GM08714 (cell line): ENCODE results near the gene MRPL37.

ENCODE experiments used
- H3K4me3 ChIP-seq: fragments of 200-500 bp; sonication (Bioruptor generic); 2 replicates; pipeline ENCODE4 v1.5.1; 2014; ENCODE audit warnings: mild to moderate bottlenecking, low read length, inconsistent platforms
- ZNF274 ChIP-seq: IDR thresholded peaks from 2 replicates; pipeline ENCODE4 v1.6.1; 2012; ENCODE audit warnings: mild to moderate bottlenecking, low read depth, low read length

Gene MRPL37

DNA sequence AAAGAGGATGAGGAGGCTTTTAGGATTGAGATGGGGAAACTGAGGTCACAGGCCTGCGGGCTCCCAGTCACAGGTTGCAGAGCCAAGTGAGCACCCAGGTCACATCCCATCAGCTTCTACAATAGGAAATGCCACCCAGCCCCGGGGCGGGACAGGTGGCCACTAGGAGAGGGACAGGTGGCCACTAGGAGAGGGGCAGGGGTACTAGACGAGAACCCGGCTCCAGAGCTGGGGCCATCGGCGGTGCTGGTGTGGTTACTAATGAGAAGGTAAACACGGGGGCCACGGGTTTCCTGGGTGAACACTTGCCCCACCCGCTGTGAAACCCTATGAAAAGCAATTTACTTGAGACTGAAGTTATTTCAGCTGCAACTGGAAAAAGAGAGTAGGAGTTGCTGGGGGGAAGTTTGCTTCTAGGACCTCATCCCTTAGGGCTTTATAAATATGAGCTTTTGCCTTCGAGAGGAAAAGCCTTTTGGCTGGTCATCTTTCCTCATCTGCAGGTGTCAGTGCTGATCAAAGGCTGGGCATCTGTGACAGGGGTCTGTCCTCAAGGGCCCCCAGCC, 52.5 kb downstream of the MRPL37 start:
- no peak for TF ChIP-seq ZNF274
- H3K4me3 ChIP-seq = no peak overlapping the region

DNA sequence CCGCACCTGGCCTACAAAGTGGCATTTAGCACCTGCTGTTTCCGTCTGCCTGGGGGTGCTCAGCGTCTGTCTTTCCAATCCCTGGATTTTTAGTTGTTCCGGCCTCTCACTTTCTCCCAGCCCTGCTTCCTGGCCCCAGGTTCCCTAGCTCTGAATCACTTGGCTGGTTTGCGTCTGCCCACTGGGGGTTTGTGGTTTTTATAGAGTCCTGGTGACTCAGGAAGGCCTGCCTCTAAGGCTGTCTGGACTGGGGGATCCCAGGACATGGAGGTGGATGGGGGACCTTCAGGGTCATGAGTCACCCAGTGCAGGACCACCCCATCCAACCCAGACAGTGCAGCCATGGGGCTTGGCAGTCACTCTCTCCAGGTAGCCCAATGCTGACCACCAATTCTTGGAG, 53.5 kb downstream of the MRPL37 start:
- H3K4me3 ChIP-seq = no peak overlapping the region

DNA sequence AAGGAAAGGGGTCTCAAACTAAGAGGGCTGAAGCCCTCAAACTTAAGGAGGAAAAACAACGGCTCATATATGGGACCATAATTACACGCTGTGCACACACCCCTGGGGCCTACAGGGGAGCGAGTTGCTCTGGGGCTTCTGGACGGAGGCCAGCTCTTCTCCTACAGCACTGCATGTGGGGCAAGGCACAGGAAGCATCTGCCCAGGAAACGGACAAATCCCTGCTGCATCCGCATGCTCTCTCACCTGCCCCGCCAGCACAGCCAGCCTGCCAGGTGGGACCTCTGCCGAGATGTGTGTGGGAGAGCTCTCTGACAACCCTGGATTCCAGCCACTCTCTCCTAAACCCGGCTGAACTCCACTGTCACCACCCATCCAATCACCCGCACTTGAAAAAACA, 54.1 kb downstream of the MRPL37 start:
- no peak overlapping the region for H3K4me3 ChIP-seq

More for the DNA sequence above, 53.5 kb downstream of the MRPL37 start:
- TF ChIP-seq ZNF274 = no peak

DNA sequence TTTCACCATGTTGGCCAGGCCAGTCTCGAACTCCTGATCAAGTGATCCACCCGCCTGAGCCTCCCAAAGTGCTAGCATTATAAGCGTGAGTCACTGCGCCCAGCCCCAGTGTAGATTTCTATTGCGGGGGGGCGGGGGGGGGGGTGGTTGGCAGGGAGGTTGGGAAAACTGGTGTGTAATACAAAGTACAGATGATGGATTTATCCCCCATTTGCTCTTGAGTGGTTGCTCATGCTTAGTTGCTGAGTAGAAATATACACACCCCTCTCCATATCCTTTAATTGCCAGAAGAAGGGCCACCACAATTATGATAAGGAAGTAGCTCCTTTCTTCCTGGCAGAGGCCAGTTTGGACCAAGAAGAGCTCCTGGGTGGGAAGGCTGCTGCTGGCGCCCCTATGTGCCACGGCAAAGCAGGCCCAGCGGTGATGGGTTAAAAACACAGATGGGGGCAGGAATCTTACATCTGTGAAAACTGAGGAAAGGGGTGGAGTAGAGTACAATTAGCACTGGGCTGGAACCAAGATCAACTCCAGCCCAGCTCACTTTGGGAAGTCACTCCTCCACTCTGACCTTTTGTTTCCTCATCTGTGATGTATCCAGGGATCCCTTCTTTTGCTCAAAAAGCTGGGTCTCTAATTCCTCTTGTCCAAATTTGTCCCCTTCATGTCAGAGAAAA, 55.2 kb downstream of the MRPL37 start:
- H3K4me3 ChIP-seq = no peak overlapping the region
- no peak for TF ChIP-seq ZNF274

More for the DNA sequence above, 54.1 kb downstream of the MRPL37 start:
- no peak for TF ChIP-seq ZNF274

DNA sequence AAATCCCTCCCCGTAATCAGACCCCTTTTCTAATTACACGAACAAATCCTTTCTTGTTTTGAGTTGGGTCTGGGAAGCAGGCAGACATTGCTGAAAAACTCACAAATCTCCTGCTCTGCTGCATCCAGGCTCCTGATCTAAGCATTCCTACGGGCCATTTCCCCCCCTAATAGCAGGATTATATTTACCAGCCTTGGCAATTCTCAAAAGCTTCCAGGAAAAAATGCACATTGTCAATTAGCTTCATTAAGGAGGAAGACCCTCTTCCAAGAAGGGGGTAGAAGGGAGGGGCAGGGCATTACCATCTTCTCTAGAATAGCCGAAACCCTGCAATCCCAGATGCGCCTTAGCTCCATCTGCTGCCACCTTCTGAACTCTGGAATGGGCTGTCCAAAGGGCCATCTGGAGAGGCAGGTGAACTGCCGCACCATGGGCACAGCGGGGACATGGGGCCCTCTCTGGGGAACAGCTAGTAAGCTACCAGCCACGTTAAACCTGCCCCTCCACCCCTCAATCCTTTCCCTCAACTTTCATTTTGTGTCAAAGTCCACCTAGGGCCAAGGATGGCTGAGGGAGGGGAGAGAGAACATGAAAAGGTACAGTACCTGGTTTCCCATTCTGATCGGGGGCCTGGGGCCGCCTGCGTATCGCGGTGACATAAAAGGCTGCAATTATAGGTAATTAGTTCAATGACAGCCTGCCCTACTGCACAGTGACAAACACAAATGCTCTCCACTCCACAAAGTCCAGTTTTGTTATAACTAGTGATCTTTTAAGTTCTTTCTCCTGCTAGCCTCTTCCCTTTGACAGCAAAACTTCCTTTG, 56.8 kb downstream of the MRPL37 start:
- H3K4me3 ChIP-seq = no peak overlapping the region
- TF ChIP-seq ZNF274 = no peak

DNA sequence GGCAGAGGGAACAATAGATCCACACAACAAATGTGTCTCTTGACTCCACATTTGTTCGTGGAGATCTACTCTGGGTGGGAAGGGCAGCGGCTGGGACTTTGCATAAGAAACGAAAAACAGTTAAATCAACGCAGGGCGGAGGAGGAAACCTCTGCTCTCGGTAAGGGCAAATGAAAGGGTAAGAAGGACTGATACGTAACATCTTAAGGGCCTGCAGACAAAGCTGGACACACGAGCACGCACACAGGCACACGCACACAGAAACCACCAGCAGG, 57.3 kb downstream of the MRPL37 start:
- TF ChIP-seq ZNF274 = no peak
- H3K4me3 ChIP-seq = no peak overlapping the region

DNA sequence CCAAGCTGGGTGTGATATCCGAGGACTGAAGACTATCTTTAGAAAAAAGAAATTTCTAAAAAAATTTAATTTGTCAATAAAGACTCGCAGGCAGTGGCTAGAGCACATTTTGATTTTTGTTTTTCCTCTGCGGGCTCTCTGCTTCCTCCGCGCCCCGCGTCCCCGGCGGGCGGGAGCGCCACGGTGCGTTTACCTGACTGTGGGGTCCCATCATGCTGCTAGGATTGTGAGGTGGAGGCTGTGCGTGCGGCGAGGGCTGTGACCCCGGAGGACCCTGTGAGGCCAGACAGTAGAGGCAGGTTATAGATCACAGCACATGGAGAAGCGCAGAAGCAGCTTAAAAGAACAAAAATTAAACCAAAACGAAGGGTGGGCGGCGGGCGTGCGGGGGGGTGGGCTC, 57.9 kb downstream of the MRPL37 start:
- H3K4me3 ChIP-seq = no peak overlapping the region
- no peak for TF ChIP-seq ZNF274

DNA sequence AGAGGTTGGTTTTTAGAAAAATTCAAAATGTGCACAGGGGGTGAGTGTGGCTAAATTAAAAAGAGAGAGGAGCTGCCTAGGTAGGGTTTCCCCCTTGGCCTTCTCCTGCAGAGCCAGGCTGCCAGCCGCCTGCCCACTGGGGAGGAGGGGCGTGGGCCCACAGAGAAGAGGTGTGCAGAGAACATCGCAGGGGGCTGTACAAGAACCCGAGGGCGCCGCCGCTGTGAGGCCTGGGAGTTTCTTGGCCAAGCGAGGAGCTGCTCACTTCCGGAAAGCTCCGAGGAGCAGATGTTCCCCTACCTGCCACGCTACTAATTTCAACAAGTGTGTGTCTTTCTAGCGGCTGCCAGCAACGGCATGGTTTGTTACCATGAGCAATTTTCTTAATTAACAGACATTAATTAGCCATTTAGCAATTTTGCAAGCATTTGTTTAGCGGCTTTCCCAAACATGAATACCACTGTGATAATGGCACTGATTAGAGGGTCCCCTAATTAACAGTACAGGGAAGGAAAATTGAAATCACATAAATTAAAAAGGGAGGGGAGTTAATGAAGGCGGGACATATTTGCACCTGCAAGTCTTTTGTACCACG, 59.7 kb downstream of the MRPL37 start:
- no peak overlapping the region for H3K4me3 ChIP-seq
- no peak for TF ChIP-seq ZNF274

DNA sequence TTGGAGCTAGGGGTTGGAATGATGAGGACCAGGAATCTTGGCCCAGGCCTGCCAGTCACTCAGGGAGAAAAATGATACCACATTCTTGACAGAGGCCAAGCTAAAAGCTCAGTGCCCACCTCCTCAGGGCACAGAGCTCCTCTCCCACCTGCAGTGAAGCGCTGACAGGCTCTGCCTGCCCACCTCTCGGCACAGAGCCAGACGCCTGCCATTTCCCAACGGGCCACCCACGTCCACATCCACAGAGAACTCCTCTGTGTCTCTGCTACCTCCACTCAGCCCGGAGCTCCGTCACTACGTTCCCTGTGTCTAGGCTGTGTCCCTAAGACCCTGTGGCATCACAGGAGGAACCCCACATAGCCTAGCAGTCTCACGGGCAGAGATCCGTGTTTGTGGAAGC, 60.8 kb downstream of the MRPL37 start:
- H3K4me3 ChIP-seq = no peak overlapping the region
- TF ChIP-seq ZNF274 = no peak

DNA sequence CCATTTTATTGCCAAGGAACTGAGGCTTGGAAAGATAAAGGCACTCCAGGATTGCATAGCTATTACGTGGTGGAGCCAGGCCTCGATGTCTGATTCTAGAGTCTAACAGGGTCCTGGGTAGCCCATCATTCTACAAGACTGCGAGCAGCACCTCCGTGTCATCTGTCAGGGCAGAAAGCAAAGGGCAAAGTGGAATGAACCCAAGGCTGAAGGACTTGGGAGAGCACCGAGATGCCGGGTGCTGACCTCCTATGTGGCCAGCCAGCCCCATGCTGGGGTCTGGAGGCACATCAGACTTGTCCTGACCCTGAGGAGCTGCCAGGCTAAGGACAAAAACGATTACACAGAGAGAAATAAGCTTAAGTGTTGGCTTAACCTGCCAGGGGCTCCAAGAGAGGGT, 62.3 kb downstream of the MRPL37 start:
- no peak for TF ChIP-seq ZNF274
- H3K4me3 ChIP-seq = no peak overlapping the region

DNA sequence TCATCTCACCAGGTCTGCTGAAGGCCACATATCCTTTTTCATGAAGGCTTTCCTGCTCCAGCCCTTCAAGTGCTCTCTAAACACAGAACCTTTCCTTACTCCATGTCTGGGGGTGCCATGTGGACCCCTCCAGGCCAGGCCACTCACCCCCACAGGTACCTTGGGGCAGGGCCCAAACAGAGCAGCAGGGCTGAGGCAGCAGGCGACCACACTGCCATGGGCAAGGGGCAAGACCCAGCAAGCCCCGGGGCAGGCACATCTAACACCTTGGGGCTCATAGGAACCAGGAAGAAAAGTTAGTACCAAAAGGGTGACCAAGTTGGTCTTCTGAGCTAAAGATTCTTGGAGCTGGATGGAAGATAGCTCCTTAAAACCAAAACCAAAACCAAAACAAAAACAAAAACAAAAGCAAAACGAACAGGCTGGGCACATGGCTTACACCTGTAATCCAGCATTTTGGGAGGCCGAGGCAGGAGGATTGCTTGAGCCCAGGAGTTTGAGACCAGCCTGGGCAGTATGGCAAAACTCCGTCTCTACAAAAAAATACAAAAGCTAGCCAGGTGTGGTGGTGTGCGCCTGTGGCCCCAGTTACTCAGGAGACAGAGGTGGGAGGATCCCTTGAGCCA, 63.7 kb downstream of the MRPL37 start:
- no peak overlapping the region for H3K4me3 ChIP-seq
- TF ChIP-seq ZNF274 = no peak

DNA sequence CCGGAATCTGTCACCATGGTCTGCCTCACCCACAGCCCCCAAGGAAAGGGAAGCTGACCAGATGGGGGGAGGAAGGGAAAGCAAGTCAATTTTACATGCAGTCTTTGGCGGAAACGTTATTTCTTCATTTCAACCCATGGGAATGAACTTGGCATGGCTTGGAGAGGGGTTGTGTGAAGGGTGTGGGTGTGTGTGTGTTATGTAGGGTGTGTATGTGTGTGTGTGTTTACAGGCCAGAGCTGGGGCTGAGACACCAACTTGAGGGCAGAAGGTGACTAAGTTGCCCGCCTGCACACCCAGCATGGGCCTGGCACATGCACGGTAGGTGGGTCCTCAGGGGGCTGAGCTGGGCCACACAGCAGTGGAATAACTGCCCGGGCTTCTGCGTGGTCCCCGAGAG, 65.2 kb downstream of the MRPL37 start:
- H3K4me3 ChIP-seq = no peak overlapping the region
- no peak for TF ChIP-seq ZNF274

DNA sequence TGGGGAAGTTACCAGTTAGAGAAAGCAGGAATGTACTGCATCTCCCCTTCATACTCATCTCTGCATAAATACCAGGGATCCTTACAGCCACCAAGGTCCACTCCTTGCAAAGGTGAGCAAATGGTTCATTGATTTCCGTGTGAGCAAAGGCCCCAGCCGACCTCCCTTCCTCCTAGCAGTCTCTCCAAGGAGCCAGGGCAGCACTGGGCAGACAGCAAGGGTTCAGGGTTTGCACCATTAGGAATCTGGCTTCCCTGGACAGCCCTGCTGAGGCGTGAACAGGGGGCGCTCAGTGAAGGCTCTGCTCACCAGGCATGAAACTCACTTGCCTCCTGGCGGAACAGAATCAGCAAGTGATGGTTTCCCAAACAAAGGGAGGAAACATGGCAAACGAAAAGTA, 65.7 kb downstream of the MRPL37 start:
- TF ChIP-seq ZNF274 = no peak
- H3K4me3 ChIP-seq = no peak overlapping the region

DNA sequence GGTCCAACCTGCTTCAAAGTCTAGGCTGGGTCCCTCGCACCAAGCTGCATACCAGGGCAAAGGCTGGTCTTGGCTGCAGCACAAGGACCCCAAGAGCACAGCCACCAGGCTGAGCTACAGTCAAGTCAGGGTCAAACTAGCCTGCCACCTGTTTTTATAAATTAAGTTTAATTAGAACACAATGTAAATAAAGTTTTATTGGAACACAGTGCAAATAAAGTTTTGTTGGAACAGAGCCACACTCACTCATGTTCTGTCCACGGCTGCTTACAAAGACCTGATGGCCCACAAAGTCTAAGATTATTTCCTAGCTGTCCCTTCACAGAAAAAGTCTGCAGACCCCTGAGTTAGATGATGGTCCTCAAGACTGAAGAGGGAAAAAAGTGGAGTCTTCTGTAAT, 66.2 kb downstream of the MRPL37 start:
- H3K4me3 ChIP-seq = no peak overlapping the region
- no peak for TF ChIP-seq ZNF274

DNA sequence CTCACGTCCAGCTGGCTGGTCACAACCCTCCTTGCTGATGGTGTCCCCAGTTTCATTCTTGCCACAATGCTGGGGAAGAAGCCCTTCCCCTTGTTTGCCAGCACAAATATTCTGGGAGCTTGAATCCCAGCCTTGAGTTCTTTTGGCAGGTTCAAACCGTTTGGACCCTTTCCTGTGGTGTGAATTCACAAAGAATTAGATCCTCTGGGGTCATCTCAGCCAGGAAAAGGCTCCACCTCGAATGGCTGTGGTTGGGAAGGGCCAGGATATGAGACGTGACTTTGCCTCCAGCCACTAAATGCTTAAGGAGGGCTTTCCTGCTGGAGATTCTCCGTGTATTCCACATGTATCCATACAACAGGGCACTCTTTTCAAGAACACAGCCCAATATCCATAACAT, 66.9 kb downstream of the MRPL37 start:
- TF ChIP-seq ZNF274 = no peak
- H3K4me3 ChIP-seq = no peak overlapping the region
